Measurements from ENCODE around the gene NRXN3. TPM values are rescaled to one million over a fixed set of nuclear protein-coding genes. Genes with fewer than 3 reads are reported as not detected.

The NRXN3 gene
- polyA plus RNA-seq, 1 of the 3 experiments (the other 2 are of a cell fraction) = 1.6 TPM

DNA sequence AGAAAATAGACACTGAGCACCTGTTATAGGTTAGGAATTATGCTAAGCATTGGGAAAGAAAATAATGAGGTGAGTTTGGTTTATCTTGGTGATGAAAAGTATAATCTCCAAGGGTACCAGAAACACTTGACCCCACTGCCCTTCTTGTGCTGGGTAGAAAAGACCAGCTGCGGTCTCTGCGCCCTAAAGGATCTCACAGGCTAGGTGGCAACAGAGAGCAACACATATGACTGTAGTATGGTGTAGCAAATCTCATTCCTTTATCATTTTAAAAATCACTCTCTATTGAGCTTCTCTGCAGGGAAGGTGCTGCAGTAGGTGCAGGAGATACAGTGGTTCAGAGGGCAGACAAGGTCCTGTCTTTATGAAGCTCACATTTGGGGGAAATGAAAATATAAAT, 26.1 kb downstream of the NRXN3 start:
- Histone ChIP-seq H2AFZ (ENCODE audit: low read depth) (no peak overlapping the region), H3K9me3 (no peaks in the 10 kb centered on the region), H3K27ac (ENCODE audit: low read depth in 2 of 2, low read length in 1 of 2) (no peak overlapping the region), H3K9me2 (no peaks in the 10 kb centered on the region), H3K4me1 (ENCODE audit: control insufficient read depth in 1 of 2, insufficient read depth in 2 of 2, low read depth in 1 of 2, low read length in 1 of 2) (no peaks in the 10 kb centered on the region), H3K4me3 (ENCODE audit: low read depth in 2 of 2, low read length in 1 of 2) (no peak overlapping the region), H4K20me1 (ENCODE audit: insufficient read depth) (no peaks in the 10 kb centered on the region), H3K9ac (no peak overlapping the region), H3K79me2 (ENCODE audit: insufficient read depth) (no peaks in the 10 kb centered on the region), H3K4me2 (no peak overlapping the region), H3F3A (replicated peaks; ENCODE audit: insufficient read depth) (no peaks in the 10 kb centered on the region), H3K27me3 (ENCODE audit: insufficient read depth) (no peaks in the 10 kb centered on the region), H3K36me3 (replicated peaks in 1 of 2; ENCODE audit: control insufficient read depth in 1 of 2, insufficient read depth in 2 of 2, low read length in 1 of 2) (no peaks in the 10 kb centered on the region)
- ChIA-PET CTCF (interaction anchor here (1.3 kb wide), 1 partner anchor 370 kb away, joined by 3 read pairs; no protein-coding TSS in a partner anchor), POLR2A (no interaction called here)
- no peak for DNase-seq
- TF ChIP-seq, protein P1, sequence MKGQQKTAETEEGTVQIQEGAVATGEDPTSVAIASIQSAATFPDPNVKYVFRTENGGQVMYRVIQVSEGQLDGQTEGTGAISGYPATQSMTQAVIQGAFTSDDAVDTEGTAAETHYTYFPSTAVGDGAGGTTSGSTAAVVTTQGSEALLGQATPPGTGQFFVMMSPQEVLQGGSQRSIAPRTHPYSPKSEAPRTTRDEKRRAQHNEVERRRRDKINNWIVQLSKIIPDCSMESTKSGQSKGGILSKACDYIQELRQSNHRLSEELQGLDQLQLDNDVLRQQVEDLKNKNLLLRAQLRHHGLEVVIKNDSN (IDR thresholded peaks at IDR 0.05; ENCODE audit: borderline replicate concordance, low read depth) = no peak
- TF ChIP-seq, protein P2, sequence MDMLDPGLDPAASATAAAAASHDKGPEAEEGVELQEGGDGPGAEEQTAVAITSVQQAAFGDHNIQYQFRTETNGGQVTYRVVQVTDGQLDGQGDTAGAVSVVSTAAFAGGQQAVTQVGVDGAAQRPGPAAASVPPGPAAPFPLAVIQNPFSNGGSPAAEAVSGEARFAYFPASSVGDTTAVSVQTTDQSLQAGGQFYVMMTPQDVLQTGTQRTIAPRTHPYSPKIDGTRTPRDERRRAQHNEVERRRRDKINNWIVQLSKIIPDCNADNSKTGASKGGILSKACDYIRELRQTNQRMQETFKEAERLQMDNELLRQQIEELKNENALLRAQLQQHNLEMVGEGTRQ (IDR thresholded peaks at IDR 0.05; ENCODE audit: borderline replicate concordance, low read depth, low read length) = no peak
- 42% methylated on average over 2 of the region's 2 CpGs for WGBS (ENCODE audit: low lambda C conversion rate)

DNA sequence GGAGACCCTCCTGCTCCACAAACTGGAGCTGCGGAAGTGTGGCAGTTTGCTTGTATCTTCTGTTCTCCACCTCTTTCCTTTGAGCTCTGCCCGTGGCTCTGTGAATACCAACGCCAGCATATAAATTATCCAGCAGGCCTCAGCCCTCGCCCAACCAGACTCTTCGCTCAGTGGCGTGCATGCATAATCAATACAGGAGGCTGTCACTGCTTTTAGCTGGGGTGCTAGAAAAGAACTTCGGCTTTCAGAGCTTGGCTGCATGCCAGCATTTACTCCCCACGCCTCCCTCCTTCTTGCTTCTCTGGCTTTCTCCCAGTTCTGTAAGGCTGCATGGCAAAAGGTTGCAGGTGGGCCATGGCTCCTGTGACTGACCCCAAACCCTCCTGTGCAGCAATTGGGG, 26.9 kb downstream of the NRXN3 start:
- ChIA-PET POLR2A (no interaction called here), CTCF (interaction anchor here (0.8 to 1.3 kb wide), 2 partner anchors 19 to 369 kb away, joined by 3 read pairs; no protein-coding TSS in a partner anchor)
- no peak for DNase-seq
- H3K4me1 ChIP-seq (ENCODE audit: control insufficient read depth in 1 of 2, insufficient read depth in 2 of 2, low read depth in 1 of 2, low read length in 1 of 2) = no peaks in the 10 kb centered on the region
- H3K27ac ChIP-seq (ENCODE audit: low read depth in 2 of 2, low read length in 1 of 2) = no peak overlapping the region
- H3K4me2 ChIP-seq = no peak overlapping the region
- H3K9me2 ChIP-seq = no peaks in the 10 kb centered on the region
- H3K4me3 ChIP-seq (ENCODE audit: low read depth in 2 of 2, low read length in 1 of 2) = no peak overlapping the region
- H4K20me1 ChIP-seq (ENCODE audit: insufficient read depth) = no peaks in the 10 kb centered on the region
- H3K27me3 ChIP-seq (ENCODE audit: insufficient read depth) = no peaks in the 10 kb centered on the region
- WGBS (ENCODE audit: low lambda C conversion rate) = 28% methylated on average over 8 of the region's 8 CpGs
- no peaks in the 10 kb centered on the region for H3K36me3 ChIP-seq (replicated peaks in 1 of 2; ENCODE audit: control insufficient read depth in 1 of 2, insufficient read depth in 2 of 2, low read length in 1 of 2)
- H3K9me3 ChIP-seq = no peaks in the 10 kb centered on the region
- no peaks in the 10 kb centered on the region for H3F3A ChIP-seq (replicated peaks; ENCODE audit: insufficient read depth)
- no peak for TF ChIP-seq POLR2AphosphoS5 (IDR thresholded peaks at IDR 0.05; ENCODE audit: low read depth, low read length)
- TF ChIP-seq, protein P3, sequence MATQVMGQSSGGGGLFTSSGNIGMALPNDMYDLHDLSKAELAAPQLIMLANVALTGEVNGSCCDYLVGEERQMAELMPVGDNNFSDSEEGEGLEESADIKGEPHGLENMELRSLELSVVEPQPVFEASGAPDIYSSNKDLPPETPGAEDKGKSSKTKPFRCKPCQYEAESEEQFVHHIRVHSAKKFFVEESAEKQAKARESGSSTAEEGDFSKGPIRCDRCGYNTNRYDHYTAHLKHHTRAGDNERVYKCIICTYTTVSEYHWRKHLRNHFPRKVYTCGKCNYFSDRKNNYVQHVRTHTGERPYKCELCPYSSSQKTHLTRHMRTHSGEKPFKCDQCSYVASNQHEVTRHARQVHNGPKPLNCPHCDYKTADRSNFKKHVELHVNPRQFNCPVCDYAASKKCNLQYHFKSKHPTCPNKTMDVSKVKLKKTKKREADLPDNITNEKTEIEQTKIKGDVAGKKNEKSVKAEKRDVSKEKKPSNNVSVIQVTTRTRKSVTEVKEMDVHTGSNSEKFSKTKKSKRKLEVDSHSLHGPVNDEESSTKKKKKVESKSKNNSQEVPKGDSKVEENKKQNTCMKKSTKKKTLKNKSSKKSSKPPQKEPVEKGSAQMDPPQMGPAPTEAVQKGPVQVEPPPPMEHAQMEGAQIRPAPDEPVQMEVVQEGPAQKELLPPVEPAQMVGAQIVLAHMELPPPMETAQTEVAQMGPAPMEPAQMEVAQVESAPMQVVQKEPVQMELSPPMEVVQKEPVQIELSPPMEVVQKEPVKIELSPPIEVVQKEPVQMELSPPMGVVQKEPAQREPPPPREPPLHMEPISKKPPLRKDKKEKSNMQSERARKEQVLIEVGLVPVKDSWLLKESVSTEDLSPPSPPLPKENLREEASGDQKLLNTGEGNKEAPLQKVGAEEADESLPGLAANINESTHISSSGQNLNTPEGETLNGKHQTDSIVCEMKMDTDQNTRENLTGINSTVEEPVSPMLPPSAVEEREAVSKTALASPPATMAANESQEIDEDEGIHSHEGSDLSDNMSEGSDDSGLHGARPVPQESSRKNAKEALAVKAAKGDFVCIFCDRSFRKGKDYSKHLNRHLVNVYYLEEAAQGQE (IDR thresholded peaks at IDR 0.05; ENCODE audit: low read depth, low read length) = no peak
- TF ChIP-seq, protein P4, sequence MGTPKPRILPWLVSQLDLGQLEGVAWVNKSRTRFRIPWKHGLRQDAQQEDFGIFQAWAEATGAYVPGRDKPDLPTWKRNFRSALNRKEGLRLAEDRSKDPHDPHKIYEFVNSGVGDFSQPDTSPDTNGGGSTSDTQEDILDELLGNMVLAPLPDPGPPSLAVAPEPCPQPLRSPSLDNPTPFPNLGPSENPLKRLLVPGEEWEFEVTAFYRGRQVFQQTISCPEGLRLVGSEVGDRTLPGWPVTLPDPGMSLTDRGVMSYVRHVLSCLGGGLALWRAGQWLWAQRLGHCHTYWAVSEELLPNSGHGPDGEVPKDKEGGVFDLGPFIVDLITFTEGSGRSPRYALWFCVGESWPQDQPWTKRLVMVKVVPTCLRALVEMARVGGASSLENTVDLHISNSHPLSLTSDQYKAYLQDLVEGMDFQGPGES (IDR thresholded peaks at IDR 0.05; ENCODE audit: low read depth, low read length) = no peak
- no peak overlapping the region for H2AFZ ChIP-seq (ENCODE audit: low read depth)
- no peaks in the 10 kb centered on the region for H3K79me2 ChIP-seq (ENCODE audit: insufficient read depth)
- H3K9ac ChIP-seq = no peak overlapping the region

All from SK-N-SH (cell line).